ENCODE results near the gene SPATS2L. TPM values are rescaled to one million over a fixed set of nuclear protein-coding genes. Genes with fewer than 3 reads are reported as not detected.
A peak's percentile ranks its signal among the peaks of the same experiment; 100 is the strongest.

SPATS2L gene
- total RNA-seq, 4 donors from 2014 or later = 51.9 to 151 (median 78.9) TPM

DNA sequence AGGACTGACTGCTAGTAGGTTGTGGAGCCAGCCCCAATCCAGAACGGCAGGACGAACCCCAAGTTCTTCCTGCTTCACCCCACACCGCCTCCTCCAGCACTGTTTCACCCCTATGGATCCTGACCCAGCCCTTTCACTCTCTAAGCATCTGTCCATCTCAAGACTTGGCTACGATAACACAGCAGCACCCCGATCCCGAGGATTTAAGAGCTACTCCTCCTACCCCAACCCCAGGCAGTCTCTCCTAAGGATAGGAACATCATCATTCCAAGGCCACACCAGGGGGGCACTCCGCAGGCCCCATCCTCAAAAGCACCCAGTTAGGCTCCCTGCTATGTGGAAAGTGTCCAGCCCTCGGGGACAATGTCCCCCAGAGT lies 202.7 kb downstream of the SPATS2L start:
- WGBS = 35% methylated on average over 6 of the region's 8 CpGs
- H3K4me3 ChIP-seq = peak overlapping the region; percentile 65 to 94 (median 88)
- TF ChIP-seq POLR2AphosphoS5 (IDR thresholded peaks at IDR 0.05) (no peak), POLR2A (IDR thresholded peaks at IDR 0.05; ENCODE audit: low read depth) (no peak), EP300 (IDR thresholded peaks at IDR 0.05) (no peak)
- H3K36me3 ChIP-seq = peaks cover 7 to 22% (median 13%) of the 10 kb centered on the region in 4 donors
- H3K9me3 ChIP-seq = no peaks in the 10 kb centered on the region
- no peak for DNase-seq (ENCODE audit: extremely low spot score)
- peaks cover 16 to 21% (median 17%) of the 10 kb centered on the region in 4 donors for H3K4me1 ChIP-seq
- H3K27me3 ChIP-seq = no peaks in the 10 kb centered on the region
- peak overlapping the region; percentile 77 to 92 (median 90) for H3K27ac ChIP-seq (replicated peaks in 1 of 4)
- intact Hi-C loops (cut with DNase I) = no loop called here

- Histone ChIP-seq H3K27ac (replicated peaks in 1 of 4) (peak within 1 kb of the TSS; percentile 77 to 92 (median 90)), H3K27me3 (no peaks in the 10 kb centered on the region), H3K4me3 (peak within 1 kb of the TSS; percentile 65 to 94 (median 88)), H3K36me3 (peaks cover under 1 to 16% (median 9%) of the 10 kb centered on the region in 4 donors), H3K9me3 (no peaks in the 10 kb centered on the region), H3K4me1 (peaks cover 16 to 21% (median 17%) of the 10 kb centered on the region in 4 donors)
- intact Hi-C loops (cut with DNase I) = no loop called here
- 0% methylated on average over 22 of the region's 78 CpGs for WGBS
- peak; percentile 95 for DNase-seq (ENCODE audit: extremely low spot score)
- no peak for TF ChIP-seq EP300 (IDR thresholded peaks at IDR 0.05)
- peak; percentile 80 to 89 for TF ChIP-seq POLR2AphosphoS5 (IDR thresholded peaks at IDR 0.05)
- TF ChIP-seq, protein P1, sequence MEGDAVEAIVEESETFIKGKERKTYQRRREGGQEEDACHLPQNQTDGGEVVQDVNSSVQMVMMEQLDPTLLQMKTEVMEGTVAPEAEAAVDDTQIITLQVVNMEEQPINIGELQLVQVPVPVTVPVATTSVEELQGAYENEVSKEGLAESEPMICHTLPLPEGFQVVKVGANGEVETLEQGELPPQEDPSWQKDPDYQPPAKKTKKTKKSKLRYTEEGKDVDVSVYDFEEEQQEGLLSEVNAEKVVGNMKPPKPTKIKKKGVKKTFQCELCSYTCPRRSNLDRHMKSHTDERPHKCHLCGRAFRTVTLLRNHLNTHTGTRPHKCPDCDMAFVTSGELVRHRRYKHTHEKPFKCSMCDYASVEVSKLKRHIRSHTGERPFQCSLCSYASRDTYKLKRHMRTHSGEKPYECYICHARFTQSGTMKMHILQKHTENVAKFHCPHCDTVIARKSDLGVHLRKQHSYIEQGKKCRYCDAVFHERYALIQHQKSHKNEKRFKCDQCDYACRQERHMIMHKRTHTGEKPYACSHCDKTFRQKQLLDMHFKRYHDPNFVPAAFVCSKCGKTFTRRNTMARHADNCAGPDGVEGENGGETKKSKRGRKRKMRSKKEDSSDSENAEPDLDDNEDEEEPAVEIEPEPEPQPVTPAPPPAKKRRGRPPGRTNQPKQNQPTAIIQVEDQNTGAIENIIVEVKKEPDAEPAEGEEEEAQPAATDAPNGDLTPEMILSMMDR (IDR thresholded peaks at IDR 0.05) = peak; percentile 82 to 95 (median 82)
- TF ChIP-seq POLR2A (IDR thresholded peaks at IDR 0.05; ENCODE audit: low read depth) = peak; percentile 63
Measured at GRCh38 chr2:200509612-200510433, 203.3 kb downstream of the SPATS2L start, which contains the start of gene KCTD18. TSS of gene KCTD18 (minus strand) at chr2:200510068. CDS start at chr2:200507016, 3,052 bp downstream.

GRCh38 chr2:200515155-200515554 lies 208.7 kb downstream of the SPATS2L start:
- H3K27ac ChIP-seq (replicated peaks in 1 of 4) = no peak overlapping the region
- H3K4me1 ChIP-seq = peaks cover 6 to 8% (median 6%) of the 10 kb centered on the region in 4 donors
- no peak overlapping the region for H3K4me3 ChIP-seq
- no peak for TF ChIP-seq POLR2A (IDR thresholded peaks at IDR 0.05; ENCODE audit: low read depth)
- TF ChIP-seq, protein P1 (IDR thresholded peaks at IDR 0.05) = no peak
- no peak for TF ChIP-seq POLR2AphosphoS5 (IDR thresholded peaks at IDR 0.05)
- no peak for DNase-seq (ENCODE audit: extremely low spot score)
- H3K9me3 ChIP-seq = no peaks in the 10 kb centered on the region
- no peaks in the 10 kb centered on the region for H3K36me3 ChIP-seq
- no peaks in the 10 kb centered on the region for H3K27me3 ChIP-seq
- intact Hi-C loops (cut with DNase I) = no loop called here
- 18% methylated on average over 1 of the region's 1 CpG for WGBS

DNA sequence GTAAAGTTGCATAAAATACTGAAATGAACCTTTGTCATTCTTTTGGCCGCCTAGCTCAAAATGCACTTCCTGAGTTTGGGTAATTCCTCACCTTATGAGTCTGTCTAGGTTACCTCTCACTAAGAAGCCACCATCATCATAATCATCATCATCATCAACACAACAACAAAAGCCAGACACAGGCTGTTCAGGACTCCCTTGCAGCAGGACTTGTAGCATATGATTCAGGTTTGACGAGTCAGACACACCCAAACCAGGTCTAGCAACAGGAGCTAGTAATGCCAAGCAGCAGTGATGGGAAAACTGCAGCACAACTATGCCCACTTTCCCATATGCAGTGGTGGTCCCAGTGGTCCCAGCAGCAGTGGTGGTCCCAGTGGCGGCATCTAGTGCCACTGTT lies 216.7 kb downstream of the SPATS2L start:
- TF ChIP-seq POLR2A (IDR thresholded peaks at IDR 0.05; ENCODE audit: low read depth) (no peak), POLR2AphosphoS5 (IDR thresholded peaks at IDR 0.05) (no peak), EP300 (IDR thresholded peaks at IDR 0.05) (no peak)
- TF ChIP-seq, protein P1 (IDR thresholded peaks at IDR 0.05) = no peak
- H3K27ac ChIP-seq (replicated peaks in 1 of 4) = no peak overlapping the region
- H3K4me1 ChIP-seq = peaks cover 6 to 9% (median 7%) of the 10 kb centered on the region in 4 donors
- no peaks in the 10 kb centered on the region for H3K9me3 ChIP-seq
- no peaks in the 10 kb centered on the region for H3K36me3 ChIP-seq
- peaks cover 0 to 6% (median 0%) of the 10 kb centered on the region in 4 donors for H3K27me3 ChIP-seq
- DNase-seq (ENCODE audit: extremely low spot score) = no peak
- WGBS = 94% methylated on average over 3 of the region's 3 CpGs
- intact Hi-C loops (cut with DNase I) = no loop called here
- H3K4me3 ChIP-seq = no peak overlapping the region

- Histone ChIP-seq H3K36me3 (no peaks in the 10 kb centered on the region), H3K9me3 (no peaks in the 10 kb centered on the region), H3K27ac (replicated peaks in 1 of 4) (no peak overlapping the region), H3K27me3 (peaks cover 0 to 6% (median 0%) of the 10 kb centered on the region in 4 donors), H3K4me1 (peaks cover 6 to 9% (median 7%) of the 10 kb centered on the region in 4 donors), H3K4me3 (no peak overlapping the region)
- WGBS = 81% methylated on average over 2 of the region's 2 CpGs
- DNase-seq (ENCODE audit: extremely low spot score) = no peak
- TF ChIP-seq POLR2AphosphoS5 (IDR thresholded peaks at IDR 0.05) (no peak), EP300 (IDR thresholded peaks at IDR 0.05) (no peak), POLR2A (IDR thresholded peaks at IDR 0.05; ENCODE audit: low read depth) (no peak)
- TF ChIP-seq, protein P1 (IDR thresholded peaks at IDR 0.05) = no peak
- intact Hi-C loops (cut with DNase I) = no loop called here
Measured at GRCh38 chr2:200523604-200524003, 217.1 kb downstream of the SPATS2L start.

All from esophagus muscularis mucosa (tissue), 4 donors.